Neural progenitor cell (in vitro differentiated cells): ENCODE data around the gene DGUOK.

Experiments used
- CTCF ChIP-seq: fragments of 200-600 bp; sonication (generic); IDR thresholded peaks from 2 replicates; pipeline ENCODE4 v1.5.1; 2017; ENCODE audit warnings: antibody characterized with exemption, mild to moderate bottlenecking
- EZH2 ChIP-seq: fragments of 200-600 bp; sonication (generic); IDR thresholded peaks from 2 replicates; pipeline ENCODE4 v1.6.1; 2017; ENCODE audit warnings: antibody characterized with exemption, mild to moderate bottlenecking, moderate library complexity
- EZH2phosphoT487 ChIP-seq: fragments of 200-600 bp; sonication (generic); IDR thresholded peaks from 2 replicates; pipeline ENCODE4 v1.6.1; 2017; ENCODE audit warnings: antibody characterized with exemption

GRCh38 chr2:74001121-74001520, 74.4 kb downstream of the DGUOK start:
- TF ChIP-seq CTCF (no peak), EZH2 (no peak), EZH2phosphoT487 (no peak)
